Cardiac muscle cell (in vitro differentiated cells and primary cell): ENCODE measurements around the gene NPFFR2. TPM values are rescaled to one million over a fixed set of nuclear protein-coding genes. Genes with fewer than 3 reads are reported as not detected.
"Not testable (repeated sequence)": the region's sequence is repeated elsewhere in the genome, so short reads cannot be mapped to it uniquely, and the experiment has no call there.

Source experiments
- DNase-seq, 2 donors: peaks; one replicate each; pipeline versions ENCODE4 v3.0.0 to v3.0.0-alpha.2; 2010 to 2017; ENCODE audit warnings: low read depth in 1 of 2, low spot score in 1 of 2
- H3K27ac ChIP-seq: fragments of 200-600 bp; sonication (generic); 2 replicates; pipeline ENCODE4 v1.5.1; 2016
- H3K27me3 ChIP-seq: fragments of 200-600 bp; sonication (generic); 2 replicates; pipeline ENCODE4 v1.6.0; 2016; ENCODE audit warnings: control low read depth
- H3K36me3 ChIP-seq: fragments of 200-600 bp; sonication (generic); 2 replicates; pipeline ENCODE4 v1.5.1; 2016; ENCODE audit warnings: control low read depth
- H3K4me1 ChIP-seq: fragments of 200-600 bp; sonication (generic); 2 replicates; pipeline ENCODE4 v1.8.1; 2017; ENCODE audit warnings: low read depth, mild to moderate bottlenecking, mixed run types
- H3K4me3 ChIP-seq: fragments of 200-600 bp; sonication (generic); 2 replicates; pipeline ENCODE4 v1.5.1; 2016; ENCODE audit warnings: mild to moderate bottlenecking
- H3K9me3 ChIP-seq: fragments of 200-600 bp; sonication (generic); 2 replicates; pipeline ENCODE4 v1.5.1; 2017; ENCODE audit warnings: low read depth, mild to moderate bottlenecking, control low read depth
- polyA plus RNA-seq: library from polyadenylated mRNA; unstranded; fragments of >200 nt; fragmentation: Nextera tagmentation; extraction: Ambion mirVana; gene quantifications from 2 replicates; pipeline ENCODE4 v1.2.1, GENCODE V29; 2016
- total RNA-seq: library from RNA; depleted of rRNA; stranded (reverse); fragments of >200 nt; gene quantifications from 2 replicates; pipeline ENCODE4 v1.2.3, GENCODE V29; 2016
- TF ChIP-seq, protein P1 (sequence below): IDR thresholded peaks from 2 replicates; pipeline ENCODE4 v1.5.1; 2012; ENCODE audit warnings: low read depth, mild to moderate bottlenecking, low read length

NPFFR2 gene
- total and polyA plus RNA-seq, 2 experiments from 2014 or later = 13.5 to 22.2 TPM

DNA sequence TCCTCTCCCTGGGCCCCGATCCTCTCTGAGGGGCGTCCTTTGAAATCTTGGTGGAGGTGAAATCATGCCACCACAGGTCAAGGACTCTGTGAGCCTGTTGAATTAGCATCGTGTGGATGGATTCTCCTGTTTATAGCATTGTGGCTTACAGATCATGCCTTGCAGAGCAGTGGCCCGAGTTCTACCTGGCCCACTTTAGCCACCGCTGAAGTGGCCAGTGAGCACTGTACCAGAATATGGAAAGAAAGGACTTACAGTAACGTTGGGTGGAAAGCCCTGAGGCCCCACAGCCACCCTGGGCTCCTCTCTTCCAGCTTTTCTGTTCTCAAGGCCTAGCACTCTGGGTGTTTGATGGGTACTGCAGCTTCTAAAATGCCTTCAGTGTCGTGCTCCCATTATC is 35.3 kb downstream of the NPFFR2 start:
- no peaks in the 10 kb centered on the region for H3K4me1 ChIP-seq
- TF ChIP-seq, protein P1, sequence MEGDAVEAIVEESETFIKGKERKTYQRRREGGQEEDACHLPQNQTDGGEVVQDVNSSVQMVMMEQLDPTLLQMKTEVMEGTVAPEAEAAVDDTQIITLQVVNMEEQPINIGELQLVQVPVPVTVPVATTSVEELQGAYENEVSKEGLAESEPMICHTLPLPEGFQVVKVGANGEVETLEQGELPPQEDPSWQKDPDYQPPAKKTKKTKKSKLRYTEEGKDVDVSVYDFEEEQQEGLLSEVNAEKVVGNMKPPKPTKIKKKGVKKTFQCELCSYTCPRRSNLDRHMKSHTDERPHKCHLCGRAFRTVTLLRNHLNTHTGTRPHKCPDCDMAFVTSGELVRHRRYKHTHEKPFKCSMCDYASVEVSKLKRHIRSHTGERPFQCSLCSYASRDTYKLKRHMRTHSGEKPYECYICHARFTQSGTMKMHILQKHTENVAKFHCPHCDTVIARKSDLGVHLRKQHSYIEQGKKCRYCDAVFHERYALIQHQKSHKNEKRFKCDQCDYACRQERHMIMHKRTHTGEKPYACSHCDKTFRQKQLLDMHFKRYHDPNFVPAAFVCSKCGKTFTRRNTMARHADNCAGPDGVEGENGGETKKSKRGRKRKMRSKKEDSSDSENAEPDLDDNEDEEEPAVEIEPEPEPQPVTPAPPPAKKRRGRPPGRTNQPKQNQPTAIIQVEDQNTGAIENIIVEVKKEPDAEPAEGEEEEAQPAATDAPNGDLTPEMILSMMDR = no peak
- no peaks in the 10 kb centered on the region for H3K9me3 ChIP-seq
- H3K36me3 ChIP-seq = no peaks in the 10 kb centered on the region
- H3K27ac ChIP-seq = no peak overlapping the region
- no peak for DNase-seq
- no peak overlapping the region for H3K4me3 ChIP-seq
- no peaks in the 10 kb centered on the region for H3K27me3 ChIP-seq

DNA sequence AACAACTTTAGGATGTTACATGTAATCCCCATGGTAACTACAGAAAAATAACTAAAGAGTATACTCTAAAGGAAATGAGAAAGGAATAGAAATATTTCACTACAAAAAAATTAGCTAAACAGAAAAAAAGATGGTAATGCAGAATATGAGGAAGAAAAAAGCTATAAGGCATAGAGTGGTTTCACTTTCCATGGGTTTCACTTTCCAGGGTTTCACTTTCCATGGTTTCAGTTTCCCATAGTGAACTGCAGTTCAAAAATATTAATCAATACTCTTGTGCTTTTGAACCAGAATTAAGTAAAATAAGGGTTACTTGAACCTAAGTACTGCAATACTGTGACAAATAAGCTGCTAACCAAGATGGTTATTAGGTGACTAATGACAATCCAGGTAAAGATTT is 42.0 kb downstream of the NPFFR2 start:
- H3K4me3 ChIP-seq = no peak overlapping the region
- TF ChIP-seq, protein P1 = no peak
- no peak for DNase-seq
- H3K27ac ChIP-seq = no peak overlapping the region
- H3K4me1 ChIP-seq = no peaks in the 10 kb centered on the region
- H3K36me3 ChIP-seq = no peaks in the 10 kb centered on the region
- no peaks in the 10 kb centered on the region for H3K9me3 ChIP-seq
- H3K27me3 ChIP-seq = no peaks in the 10 kb centered on the region

DNA sequence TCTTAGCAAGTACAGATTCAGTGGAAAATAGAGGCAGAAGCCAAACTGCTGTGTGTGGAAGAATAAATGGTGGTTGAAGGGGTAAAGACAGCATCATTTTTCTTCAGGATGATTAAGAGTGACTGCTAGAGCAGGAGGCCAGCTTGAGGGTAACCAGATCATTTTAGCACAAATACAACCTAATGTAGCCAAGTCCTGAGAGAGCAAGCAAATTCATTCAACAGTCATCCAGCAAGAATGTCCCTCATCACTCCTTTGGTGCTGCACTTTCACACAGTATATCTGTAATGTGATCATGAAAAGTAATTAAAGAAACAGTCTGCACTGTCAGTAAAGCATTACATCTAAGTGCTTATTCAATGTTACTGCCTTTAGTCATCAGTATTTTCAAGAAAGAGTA is 44.8 kb downstream of the NPFFR2 start:
- Histone ChIP-seq H3K4me3 (no peak overlapping the region), H3K27me3 (no peaks in the 10 kb centered on the region), H3K4me1 (no peaks in the 10 kb centered on the region), H3K27ac (no peak overlapping the region), H3K9me3 (no peaks in the 10 kb centered on the region), H3K36me3 (no peaks in the 10 kb centered on the region)
- TF ChIP-seq, protein P1 = no peak
- DNase-seq = peak in 1 of 2 donors; percentile 1

DNA sequence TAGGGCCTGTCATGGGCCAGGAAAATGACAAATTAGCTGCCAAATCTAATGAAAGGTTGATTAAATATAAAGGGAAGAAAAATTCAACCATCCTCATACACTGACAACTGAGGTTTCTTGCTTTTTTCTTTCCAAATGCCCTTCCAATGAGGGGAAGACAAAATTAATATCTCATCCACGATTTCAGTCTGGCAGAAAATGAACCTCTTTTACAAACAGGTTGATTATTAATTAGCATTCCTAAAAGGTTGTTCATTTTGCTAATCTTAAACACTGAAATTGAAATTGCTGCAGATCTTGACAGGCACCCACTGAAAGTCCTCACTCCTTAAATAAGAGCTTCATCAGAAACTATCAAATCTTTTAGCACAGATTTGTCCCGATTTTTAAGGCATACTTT is 45.5 kb downstream of the NPFFR2 start:
- Histone ChIP-seq H3K27me3 (no peaks in the 10 kb centered on the region), H3K27ac (no peak overlapping the region), H3K4me1 (no peaks in the 10 kb centered on the region), H3K36me3 (no peaks in the 10 kb centered on the region), H3K4me3 (no peak overlapping the region), H3K9me3 (no peaks in the 10 kb centered on the region)
- no peak for DNase-seq
- TF ChIP-seq, protein P1 = no peak

DNA sequence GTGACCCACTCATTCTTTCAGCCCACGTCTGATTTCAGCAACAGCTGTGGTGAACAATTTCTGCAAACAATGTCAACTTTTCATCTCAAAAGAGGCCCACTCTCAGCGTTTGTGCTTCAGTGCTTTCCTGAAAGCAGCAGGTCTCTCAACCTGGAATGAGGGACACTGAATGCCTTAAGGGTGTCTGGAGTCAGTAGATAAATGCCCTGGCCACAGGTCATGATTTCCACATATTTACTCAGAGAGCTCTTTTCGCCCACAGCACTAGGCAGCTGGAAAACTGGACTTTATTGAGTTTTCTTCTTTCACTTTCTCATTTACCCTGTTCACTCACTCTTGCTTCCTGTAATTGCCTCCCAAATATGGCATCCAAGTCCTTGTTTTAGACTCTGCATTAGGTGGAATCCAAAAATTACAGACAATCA is 52.8 kb downstream of the NPFFR2 start:
- peak overlapping the region; percentile 59 for H3K27ac ChIP-seq
- H3K36me3 ChIP-seq = no peaks in the 10 kb centered on the region
- no peak overlapping the region for H3K4me3 ChIP-seq
- H3K9me3 ChIP-seq = no peaks in the 10 kb centered on the region
- H3K27me3 ChIP-seq = no peaks in the 10 kb centered on the region
- peaks cover 23% of the 10 kb centered on the region for H3K4me1 ChIP-seq
- TF ChIP-seq, protein P1 = no peak
- peak in 1 of 2 donors; percentile 34 for DNase-seq

DNA sequence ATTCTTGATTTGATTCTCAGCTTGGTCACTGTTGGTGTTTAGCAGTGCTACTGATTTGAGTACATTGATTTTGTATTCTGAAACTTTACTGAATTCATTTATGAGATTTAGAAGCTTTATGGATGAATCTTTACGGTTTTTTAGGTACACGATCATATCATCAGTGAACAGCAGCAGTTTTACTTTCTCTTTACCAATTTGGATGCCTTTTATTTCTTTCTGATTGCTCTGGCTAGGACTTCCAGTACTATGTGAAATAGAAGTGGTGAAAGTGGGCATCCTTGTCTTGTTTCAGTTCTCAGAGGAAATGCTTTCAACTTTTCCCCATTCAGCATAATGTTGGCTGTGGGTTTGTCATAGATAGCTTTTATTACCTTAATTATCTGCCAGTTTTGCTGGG is 58.8 kb downstream of the NPFFR2 start:
- H3K4me1 ChIP-seq = peaks cover 14% of the 10 kb centered on the region
- H3K9me3 ChIP-seq, H3K27me3 ChIP-seq, DNase-seq, H3K4me3 ChIP-seq, H3K27ac ChIP-seq, H3K36me3 ChIP-seq: not testable (repeated sequence)
